ENCODE data around the gene ABHD17C.

- TF ChIP-seq, protein P1, sequence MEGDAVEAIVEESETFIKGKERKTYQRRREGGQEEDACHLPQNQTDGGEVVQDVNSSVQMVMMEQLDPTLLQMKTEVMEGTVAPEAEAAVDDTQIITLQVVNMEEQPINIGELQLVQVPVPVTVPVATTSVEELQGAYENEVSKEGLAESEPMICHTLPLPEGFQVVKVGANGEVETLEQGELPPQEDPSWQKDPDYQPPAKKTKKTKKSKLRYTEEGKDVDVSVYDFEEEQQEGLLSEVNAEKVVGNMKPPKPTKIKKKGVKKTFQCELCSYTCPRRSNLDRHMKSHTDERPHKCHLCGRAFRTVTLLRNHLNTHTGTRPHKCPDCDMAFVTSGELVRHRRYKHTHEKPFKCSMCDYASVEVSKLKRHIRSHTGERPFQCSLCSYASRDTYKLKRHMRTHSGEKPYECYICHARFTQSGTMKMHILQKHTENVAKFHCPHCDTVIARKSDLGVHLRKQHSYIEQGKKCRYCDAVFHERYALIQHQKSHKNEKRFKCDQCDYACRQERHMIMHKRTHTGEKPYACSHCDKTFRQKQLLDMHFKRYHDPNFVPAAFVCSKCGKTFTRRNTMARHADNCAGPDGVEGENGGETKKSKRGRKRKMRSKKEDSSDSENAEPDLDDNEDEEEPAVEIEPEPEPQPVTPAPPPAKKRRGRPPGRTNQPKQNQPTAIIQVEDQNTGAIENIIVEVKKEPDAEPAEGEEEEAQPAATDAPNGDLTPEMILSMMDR (IDR thresholded peaks at IDR 0.05): no peak
- no peak for TF ChIP-seq POLR2A (IDR thresholded peaks at IDR 0.05)
These were observed 17.8 kb downstream of the ABHD17C start for GRCh38 chr15:80712956-80713355.
